NCI-H82 treated with DMSO at 0.1 percent for 48 hours (cell line): Measurements from ENCODE around the gene ARHGAP44.
"Not testable (repeated sequence)": the region's sequence is repeated elsewhere in the genome, so short reads cannot be mapped to it uniquely, and the experiment has no call there.

Source experiments
- DNase-seq: peaks from one replicate; lab custom pipeline; 2025; ENCODE audit not compliant: unreplicated experiment; lab: John Stamatoyannopoulos, UW

Gene ARHGAP44

DNA sequence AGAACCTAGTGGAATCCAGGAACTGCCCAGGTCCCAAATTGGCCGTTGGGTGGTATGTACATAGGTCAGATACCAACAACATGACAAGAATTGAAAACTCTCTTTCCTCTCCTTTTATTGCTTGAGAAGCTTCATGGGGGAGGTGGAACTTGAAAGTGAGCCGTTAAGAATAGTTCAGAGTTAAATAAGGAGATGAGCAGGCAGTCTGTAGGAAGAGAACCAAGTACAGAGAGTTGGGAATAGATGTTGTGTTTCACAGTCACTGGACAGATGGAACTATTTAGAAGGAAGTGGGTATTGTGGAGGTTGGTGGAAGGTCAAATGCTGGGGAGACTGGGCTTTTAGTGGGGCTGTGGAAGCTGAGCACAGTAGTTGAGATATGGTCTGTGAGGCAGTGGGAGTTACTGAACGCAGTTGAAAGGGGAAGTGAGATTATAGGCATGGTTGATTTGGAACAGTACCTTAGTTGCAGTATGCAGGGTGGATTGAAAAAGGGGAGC, 26.4 kb downstream of the ARHGAP44 start:
- DNase-seq, result no peak

DNA sequence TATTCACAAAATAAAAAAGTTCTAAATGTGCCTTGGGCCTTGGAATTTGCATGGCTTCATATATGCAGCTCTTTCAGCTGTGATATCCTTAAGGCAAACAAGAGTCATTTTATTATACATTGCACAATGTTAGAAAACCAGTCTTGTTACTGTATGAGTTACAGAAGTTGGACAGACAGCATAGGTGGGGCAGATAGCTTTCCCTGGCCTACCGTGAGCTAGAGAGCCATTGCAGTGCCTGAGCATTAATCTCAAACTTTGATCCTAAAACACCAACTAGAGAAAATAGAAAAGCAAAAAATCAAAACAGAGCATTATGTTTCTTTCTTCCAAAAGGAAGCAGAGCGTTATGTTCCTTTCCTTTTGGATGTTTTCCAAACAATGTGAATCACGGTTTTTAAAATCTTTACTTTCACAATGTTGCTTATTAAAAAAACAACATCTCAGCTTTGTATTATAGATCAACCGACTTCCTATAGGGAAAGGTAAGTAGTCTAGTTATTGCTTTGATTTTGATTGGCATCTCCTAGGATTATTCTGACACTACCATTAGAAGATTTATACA, 32.2 kb downstream of the ARHGAP44 start:
- DNase-seq, result no peak

DNA sequence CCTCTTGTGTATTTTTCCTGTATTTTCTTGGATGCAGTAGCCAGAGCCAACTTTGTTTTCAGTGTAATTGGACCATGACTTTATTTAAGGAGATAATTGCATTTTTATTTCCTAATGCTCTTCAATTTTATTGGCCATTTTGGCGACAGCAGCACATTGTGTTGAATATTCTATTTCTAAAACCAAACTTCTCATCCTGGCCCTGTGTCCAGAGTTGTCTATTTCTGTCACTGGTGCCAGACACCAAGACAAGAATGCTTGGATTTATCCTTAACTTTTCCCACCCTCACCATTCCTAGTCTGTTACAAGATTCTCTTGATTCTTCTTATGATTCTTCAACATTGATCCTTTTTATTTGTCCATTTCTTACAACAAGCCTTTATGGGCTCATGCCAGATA, 37.1 kb downstream of the ARHGAP44 start:
- no peak for DNase-seq

DNA sequence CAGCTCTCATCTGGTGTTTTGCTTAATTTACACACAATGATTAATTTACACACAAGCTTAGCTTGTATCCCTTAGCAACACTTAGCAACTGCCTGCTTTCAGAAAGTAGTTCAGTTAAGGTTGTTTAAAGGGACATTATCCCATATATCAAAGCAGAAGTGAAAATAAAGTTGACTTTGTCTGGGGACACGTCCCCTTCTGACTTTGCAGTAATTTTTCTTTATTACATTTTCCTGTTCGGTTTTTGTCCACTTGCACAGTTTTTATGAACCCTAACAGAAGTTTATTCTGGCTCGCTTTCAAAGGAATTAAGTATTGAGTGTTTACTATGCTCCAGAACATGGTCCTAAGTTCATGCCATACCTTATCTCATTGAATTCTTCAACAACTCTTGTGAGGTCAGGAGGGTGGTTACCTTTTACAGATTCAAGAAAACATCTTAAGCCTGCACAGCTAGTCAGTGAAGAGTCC, 41.5 kb downstream of the ARHGAP44 start:
- no peak for DNase-seq

DNA sequence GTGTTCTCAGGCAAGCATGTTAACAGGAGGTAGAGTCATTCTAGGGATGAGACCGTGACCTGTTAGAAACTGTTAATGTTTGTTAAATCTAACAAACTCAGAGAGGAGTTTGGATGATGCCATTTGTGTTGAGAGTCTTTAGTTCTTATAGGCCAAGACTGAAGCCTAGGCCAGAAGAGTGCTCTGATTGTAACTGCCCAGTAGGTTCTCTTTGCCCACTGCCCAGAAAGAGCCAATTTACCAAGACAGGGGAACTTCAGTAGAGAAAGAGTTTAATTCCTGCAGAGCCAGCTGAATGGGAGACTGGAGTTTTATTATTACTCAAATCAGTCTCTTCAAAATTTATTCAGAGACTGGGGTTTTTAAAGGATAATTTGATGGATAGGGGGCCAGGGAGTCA, 42.5 kb downstream of the ARHGAP44 start:
- DNase-seq, result no peak

DNA sequence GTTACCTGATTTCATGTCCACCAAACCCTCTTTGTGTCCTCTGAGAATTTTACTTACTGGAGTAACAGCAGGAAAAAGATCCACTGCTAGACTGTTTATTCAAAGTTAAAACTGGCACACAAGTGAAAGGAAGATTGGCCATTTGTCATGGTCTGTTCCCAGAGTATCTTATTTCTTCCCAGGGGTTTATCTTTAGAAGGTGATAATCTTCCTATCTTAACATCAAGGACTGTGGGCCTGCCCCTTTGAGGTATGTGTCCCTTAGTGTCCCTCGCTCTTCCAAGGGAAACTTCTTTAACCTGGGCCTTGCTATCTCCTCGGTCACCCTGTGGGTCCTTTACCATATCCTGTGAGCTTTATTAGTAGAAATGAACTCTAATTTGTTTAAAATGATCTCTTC, 49.7 kb downstream of the ARHGAP44 start:
- DNase-seq, result no peak

DNA sequence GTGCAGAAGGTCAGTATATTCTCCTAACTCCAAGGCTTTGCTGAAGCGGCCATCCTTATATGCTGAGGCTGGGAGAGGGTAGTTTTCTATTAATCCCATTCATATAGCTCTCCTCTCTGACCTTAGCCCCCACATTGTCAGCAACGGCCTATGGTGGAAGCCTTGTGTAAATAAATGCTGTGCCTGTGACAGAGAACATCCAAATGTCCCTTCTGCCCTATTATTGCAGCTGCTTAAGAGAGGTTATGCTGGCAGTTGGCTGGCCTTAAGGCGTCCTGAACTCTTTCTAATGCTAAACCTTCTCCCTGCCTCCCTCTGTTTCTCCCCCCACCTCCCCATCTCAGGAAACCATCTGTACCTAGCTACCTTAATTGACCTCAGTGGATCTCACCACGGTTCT, 53.6 kb downstream of the ARHGAP44 start:
- DNase-seq, result no peak

DNA sequence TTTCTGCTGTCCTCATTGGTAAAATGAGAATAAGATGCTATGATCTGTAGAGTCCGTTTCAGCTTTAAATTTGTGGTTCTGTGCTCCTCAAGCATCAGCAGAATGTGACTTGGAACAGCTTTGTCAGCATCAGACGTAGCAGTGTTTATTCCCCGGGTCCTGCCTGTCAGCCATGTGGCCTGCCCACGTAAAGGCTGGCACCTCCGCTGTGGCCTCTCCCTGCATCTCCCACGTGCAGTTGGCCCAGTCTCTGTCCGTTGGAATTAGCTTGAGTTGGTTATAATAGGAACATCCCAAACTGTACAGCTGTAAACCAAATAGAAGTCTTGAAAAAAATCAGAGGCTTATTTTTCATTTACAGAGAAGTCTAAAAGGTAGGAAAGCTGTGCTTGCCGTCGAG, 61.7 kb downstream of the ARHGAP44 start:
- no peak for DNase-seq

DNA sequence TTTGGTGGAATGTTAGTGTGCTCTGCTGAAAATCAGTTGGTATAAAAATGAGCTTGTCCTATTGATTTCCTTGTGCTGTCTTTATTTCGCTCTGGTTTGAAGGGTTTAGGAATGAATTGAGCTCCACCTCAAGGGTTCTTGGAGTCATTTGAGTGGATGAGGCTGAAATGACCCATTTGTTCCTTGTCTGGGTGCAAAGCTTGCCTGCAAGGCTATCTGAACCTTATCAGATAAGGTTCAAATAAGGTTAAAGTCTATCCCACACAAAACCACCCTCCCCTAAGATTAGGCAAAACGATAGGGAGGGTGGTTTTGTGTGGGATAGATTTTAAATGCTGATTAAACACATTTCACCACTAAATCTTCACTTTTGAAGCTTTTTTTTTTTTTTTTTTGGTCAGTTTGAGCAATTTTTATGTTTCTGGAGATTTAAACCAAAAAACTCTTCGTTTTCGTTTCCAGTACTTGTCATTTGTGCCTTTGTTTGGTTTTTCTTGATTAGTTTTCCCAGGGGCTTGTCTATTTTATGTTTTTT, 62.7 kb downstream of the ARHGAP44 start:
- DNase-seq, result no peak

DNA sequence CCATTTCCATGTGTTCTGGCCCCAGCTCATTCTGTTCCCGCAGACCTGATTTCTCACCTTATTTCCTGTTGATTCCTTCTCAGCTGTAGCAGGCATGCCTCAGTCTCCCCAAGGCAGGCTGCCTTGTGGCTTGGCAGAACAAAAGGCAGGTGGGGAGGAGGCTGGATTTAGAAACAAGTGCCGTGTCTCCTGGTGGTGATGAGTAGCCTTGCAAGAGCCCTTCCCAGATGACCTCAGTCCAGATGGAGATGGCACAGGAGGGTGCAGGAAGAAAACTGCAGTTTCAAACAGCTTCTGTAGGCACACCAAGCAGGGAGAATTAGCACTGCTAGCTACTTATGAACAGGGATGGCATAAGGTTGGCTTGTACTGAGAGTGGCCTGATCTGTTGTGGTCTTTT, 64.6 kb downstream of the ARHGAP44 start:
- no peak for DNase-seq

DNA sequence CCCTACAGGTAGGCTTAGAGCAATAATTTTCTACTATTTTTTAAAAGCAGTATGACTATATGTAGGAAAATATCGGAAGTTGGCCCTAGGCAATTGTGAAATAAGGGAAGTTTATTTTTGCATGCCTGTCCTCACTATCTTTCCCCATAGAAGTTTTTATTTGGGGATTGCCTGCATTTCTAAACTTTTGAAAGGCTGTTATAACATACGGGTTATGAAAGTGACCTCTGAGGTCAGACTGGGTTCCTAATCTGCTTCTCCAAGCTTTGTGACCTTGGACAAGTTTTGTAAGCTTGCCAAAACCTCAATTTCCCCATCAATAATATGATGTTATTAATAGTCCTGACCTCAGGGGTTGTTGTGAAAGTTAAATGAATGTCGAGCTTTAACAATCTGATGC, 67.1 kb downstream of the ARHGAP44 start:
- DNase-seq, result no peak

DNA sequence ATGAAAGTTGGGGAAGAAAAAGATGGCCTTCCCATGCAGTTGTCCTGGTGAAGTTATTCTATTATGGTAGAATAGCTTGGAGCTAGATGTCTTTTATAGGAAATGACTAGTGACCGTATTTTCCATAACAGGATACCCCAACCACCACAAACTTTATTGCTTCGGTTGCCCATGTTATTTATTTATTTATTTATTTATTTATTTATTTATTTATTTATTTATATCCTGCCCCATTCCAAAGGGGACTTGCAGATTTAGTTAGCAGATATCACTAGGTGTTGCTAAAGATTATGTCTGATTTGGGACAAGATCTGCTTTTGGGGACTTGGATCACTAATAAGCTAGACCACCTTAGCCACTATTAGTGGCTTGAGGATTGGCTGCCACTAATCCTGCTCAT, 68.3 kb downstream of the ARHGAP44 start:
- DNase-seq, result no peak

DNA sequence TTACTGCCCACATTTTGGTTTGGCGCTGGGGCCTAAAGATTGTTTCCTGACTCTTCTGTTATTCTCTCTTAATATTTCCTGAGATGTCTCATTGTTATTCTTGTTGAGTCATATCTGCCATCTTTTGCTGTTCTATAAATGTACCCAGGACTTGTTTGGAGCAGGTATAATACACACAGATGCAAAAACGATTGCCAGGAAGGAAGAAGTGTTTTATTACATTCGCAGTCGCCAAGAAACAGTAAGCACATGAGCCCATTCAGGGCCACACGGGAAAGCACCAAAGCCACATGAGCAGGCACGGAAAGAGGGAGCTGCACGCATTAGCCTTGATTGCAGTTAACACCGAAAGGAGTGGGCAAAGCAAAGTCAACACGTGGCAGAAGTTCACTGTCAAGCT, 70.2 kb downstream of the ARHGAP44 start:
- DNase-seq, result no peak

DNA sequence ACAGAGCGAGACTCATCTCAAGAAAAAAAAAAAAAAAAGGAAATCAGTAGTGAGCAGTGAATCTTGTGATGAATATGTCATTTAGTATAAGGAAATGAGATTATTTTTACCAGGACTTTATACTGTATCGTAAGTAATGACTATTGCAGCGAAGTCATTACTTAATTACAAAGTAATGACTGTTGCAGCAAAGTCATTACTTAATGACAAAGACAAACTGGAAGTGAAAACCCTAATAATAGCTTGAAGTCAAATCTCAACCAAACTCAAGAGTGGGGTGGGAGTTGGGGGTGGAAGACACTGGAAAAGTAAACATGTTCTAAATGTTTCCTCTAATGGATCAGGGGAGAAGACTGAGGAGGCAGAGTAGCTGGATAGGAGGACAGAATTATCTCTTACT, 76.5 kb downstream of the ARHGAP44 start:
- no peak for DNase-seq

DNA sequence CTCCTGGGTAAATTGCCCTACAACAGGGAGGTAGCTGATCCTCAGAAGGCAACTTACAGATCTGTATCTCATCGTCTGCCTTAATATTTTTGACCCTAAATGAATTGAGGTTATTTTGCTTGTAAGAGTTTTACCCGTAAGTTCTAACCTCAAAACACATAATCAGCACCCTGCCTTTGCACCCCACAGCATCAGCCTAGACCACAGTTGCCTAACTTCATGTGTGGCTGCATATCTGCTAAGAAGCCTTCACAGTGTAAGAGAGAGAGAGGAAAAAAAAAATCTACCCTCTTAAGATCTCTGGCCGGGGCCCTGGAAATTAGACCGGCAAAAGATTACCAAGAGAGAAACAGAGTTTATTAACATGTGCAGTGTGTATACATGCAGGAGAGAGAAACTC, 76.9 kb downstream of the ARHGAP44 start:
- DNase-seq, result no peak

DNA sequence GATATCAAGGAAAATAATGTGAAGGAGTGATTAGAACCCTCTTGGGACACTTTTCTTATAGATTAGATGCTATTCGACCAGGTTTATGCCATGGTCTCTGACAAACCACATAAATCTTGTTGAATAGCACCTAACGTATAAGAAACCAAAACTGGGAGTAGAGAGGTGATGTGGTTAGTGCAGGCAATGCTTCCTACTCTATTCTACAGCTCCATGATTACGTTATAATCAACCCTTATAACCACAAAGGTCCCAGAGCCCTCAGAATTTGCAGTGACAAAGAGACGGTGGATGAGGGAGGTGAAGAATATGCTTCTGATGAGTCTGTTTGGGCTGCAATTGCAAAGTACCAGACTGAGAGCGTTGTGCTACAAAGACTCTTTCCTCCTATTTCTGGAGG, 78.4 kb downstream of the ARHGAP44 start:
- no peak for DNase-seq

DNA sequence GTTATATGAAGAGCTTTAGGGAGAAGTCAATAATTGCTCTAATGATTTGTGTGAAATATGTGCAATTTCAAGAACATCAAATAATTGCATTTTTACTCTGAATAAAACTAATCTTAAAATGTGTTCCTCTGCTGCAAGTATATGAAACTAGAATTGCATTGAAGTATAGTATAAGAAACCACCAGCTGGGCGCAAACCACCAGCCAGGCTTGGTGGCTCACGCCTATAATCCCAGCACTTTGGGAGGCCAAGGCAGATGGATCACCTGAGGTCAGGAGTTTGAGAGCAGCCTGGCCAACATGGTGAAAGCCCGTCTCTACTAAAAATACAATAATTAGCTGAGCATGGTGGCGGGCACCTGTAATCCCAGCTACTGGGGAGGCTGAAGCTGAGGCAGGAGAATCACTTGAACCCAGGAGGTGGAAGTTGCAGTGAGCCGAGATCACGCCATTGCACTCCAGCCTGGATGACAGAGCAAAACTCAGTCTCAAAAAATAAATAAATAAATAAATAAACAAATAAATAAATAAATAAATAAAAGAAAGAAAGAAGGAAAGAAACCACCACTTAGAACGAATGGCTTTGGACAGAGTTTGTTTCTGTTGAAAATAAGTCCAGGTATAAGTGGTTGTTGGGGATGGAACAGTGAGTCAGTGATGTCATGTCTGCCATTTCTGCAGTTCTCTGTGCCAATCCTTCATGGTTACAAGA, 84.3 kb downstream of the ARHGAP44 start:
- not testable (repeated sequence) for DNase-seq

DNA sequence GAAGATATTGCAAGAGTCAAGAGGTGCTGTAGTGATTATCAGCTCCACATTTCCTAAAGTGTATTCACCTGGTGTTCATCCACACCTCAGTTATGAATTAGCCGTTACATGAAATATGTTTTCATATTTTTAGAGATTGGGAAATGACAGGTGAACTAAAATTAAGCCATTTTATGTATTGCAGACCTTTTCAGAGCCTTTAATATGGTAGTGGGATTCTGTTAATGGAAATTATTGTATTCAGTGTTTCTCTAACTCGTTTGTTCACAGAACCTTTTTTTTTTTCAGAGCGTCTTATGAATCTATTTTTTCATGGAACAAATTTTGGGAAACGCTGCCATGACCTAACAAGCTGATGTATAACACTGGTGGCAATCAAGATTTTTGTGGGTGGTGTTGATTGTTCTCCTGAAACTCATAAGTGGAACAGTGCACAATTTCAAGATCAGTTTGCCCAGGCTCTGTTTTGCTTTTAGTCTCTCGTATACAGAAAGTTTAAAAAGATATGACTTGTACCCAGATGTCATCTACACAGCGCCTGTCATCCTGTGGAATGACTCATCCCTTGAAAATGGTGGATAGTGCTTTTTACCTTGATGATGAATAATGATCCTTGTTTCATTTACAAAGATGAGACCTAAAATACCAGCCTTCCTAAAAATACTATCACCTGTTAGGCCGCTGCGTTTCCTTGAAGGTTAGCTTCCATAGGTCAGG, 88.8 kb downstream of the ARHGAP44 start:
- DNase-seq, result no peak

DNA sequence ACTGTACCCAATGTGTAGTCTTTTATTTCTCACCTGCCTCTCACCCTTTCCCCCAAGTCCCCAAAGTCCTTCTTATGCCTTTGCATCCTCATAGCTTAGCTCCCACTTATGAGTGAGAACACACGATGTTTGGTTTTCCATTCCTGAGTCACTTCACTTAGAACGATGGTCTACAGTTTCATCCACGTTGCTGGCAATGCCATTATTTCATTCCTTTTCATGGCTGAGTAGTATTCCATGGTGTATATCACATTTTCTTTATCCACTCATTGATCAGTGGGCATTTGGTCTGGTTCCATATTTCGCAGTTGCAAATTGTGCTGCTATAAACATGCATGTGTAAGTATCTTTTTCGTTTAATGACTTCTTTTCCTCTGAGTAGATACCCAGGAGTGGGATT, 89.8 kb downstream of the ARHGAP44 start:
- not testable (repeated sequence) for DNase-seq

DNA sequence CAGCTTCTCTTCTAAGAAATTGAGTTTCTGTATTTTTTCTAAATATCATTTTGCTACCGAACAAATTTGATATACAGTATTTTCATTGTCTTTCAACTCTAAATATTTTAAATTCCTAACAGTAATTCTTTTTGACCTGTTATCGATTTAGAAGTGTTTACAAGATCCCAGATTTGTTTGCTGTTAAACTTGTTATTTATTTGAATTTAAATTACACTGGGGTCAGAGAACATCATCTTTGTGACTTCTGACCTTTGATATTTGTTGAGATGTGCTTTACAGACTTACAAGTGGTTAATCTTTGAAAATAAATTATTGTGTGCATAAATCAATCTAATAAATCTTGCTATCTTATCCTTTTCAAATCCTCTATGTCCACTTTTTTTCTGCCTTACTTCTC, 94.2 kb downstream of the ARHGAP44 start:
- DNase-seq, result no peak

DNA sequence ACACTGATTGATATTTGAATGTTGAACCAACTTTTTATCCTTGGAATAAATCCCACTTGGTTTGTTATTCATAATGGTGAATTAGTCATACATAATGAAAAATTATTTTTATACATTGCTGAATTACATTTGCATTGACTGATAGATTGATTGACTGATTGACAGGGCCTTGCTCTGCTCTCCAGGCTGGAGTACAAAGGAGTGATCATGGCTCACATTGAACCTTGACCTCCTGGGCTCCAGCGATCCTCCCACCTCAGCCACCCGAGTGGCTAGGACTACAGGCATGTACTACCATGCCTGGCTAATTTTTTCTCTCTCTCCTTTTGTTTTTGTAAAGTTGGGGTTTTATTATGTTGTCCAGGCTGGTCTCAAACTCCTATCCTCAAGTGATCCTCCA, 97.8 kb downstream of the ARHGAP44 start:
- DNase-seq, result no peak
